Smooth muscle cell (in vitro differentiated cells): ENCODE data around the gene SAMD11. TPM values are rescaled to one million over a fixed set of nuclear protein-coding genes. Genes with fewer than 3 reads are reported as not detected.

ENCODE experiments used
- DNase-seq: peaks from one replicate; lab custom pipeline; 2025; ENCODE audit not compliant: unreplicated experiment; lab: John Stamatoyannopoulos, UW
- H2AFZ ChIP-seq: fragments of 200-600 bp; sonication (generic); 2 replicates; pipeline ENCODE4 v1.6.0; 2016; ENCODE audit warnings: antibody characterized with exemption, low read depth, mild to moderate bottlenecking
- H3F3A ChIP-seq: fragments of 200-600 bp; sonication (generic); 2 replicates; pipeline ENCODE4 v1.6.0; 2017; ENCODE audit warnings: antibody characterized with exemption, low read depth
- H3K27ac ChIP-seq: fragments of 200-600 bp; sonication (generic); 2 replicates; pipeline ENCODE4 v1.5.1; 2016; ENCODE audit warnings: low read depth, mild to moderate bottlenecking
- H3K27me3 ChIP-seq: fragments of 200-600 bp; sonication (generic); 2 replicates; pipeline ENCODE4 v1.6.1; 2016; ENCODE audit warnings: low read depth, mild to moderate bottlenecking
- H3K36me3 ChIP-seq: fragments of 200-600 bp; sonication (generic); 2 replicates; pipeline ENCODE4 v1.5.1; 2016; ENCODE audit warnings: low read depth
- H3K4me1 ChIP-seq: fragments of 200-600 bp; sonication (generic); 2 replicates; pipeline ENCODE4 v1.5.1; 2016; ENCODE audit warnings: low read depth
- H3K4me2 ChIP-seq: fragments of 200-600 bp; sonication (generic); 2 replicates; pipeline ENCODE4 v1.6.0; 2016; ENCODE audit warnings: mild to moderate bottlenecking
- H3K4me3 ChIP-seq: fragments of 200-600 bp; sonication (generic); 2 replicates; pipeline ENCODE4 v1.5.1; 2016; ENCODE audit warnings: mild to moderate bottlenecking
- H3K79me2 ChIP-seq: fragments of 200-600 bp; sonication (generic); 2 replicates; pipeline ENCODE4 v1.6.0; 2016; ENCODE audit warnings: low read depth, mild to moderate bottlenecking
- H3K9ac ChIP-seq: fragments of 200-600 bp; sonication (generic); 2 replicates; pipeline ENCODE4 v1.6.0; 2016; ENCODE audit warnings: low read depth
- H3K9me3 ChIP-seq: fragments of 200-600 bp; sonication (generic); replicated peaks from 2 replicates; pipeline ENCODE4 v1.5.1; 2016; ENCODE audit warnings: low read depth
- H4K20me1 ChIP-seq: fragments of 200-600 bp; sonication (generic); 2 replicates; pipeline ENCODE4 v1.6.0; 2016; ENCODE audit warnings: low read depth
- CTCF ChIP-seq: fragments of 200-600 bp; sonication (generic); IDR thresholded peaks from 2 replicates; pipeline ENCODE4 v1.5.1; 2017; ENCODE audit warnings: borderline replicate concordance, mild to moderate bottlenecking, antibody characterized with exemption; ENCODE audit not compliant: insufficient read depth, poor library complexity, severe bottlenecking
- WGBS: methylation state at CpG from one replicate; pipeline ENCODE4 v1.1.7; 2016; ENCODE audit warnings: low lambda C conversion rate; 5-methylcytosine and 5-hydroxymethylcytosine counted together
- polyA plus RNA-seq: library from polyadenylated mRNA; unstranded; fragments of >200 nt; fragmentation: Nextera tagmentation; extraction: Ambion mirVana; gene quantifications from 2 replicates; pipeline ENCODE4 v1.2.1, GENCODE V29; 2016
- total RNA-seq: library from RNA; depleted of rRNA; stranded (reverse); fragments of >200 nt; gene quantifications from 2 replicates; pipeline ENCODE4 v1.2.3, GENCODE V29; 2014

The SAMD11 gene
- total and polyA plus RNA-seq, 2 experiments from 2014 or later, result 18.0 to 21.1 TPM

- peak; percentile 57 for DNase-seq
- no peak overlapping the region for H3K27ac ChIP-seq
- no peak for TF ChIP-seq CTCF
- no peaks in the 10 kb centered on the region for H3K79me2 ChIP-seq
- H3K4me3 ChIP-seq, result peak overlapping the region; percentile 47
- peaks cover 12% of the 10 kb centered on the region for H3F3A ChIP-seq
- 1% methylated on average over 68 of the region's 86 CpGs for WGBS
- no peaks in the 10 kb centered on the region for H3K27me3 ChIP-seq
- no peaks in the 10 kb centered on the region for H3K9me3 ChIP-seq
- no peak overlapping the region for H3K9ac ChIP-seq
- H2AFZ ChIP-seq, result no peak overlapping the region
- H3K4me2 ChIP-seq, result peak overlapping the region; percentile 89
- H3K4me1 ChIP-seq, result peaks cover 28% of the 10 kb centered on the region
- peaks cover 18% of the 10 kb centered on the region for H4K20me1 ChIP-seq
- H3K36me3 ChIP-seq, result no peaks in the 10 kb centered on the region
These were observed 16.6 kb downstream of the SAMD11 start for GRCh38 chr1:940107-941014.

- no peaks in the 10 kb centered on the region for H3K79me2 ChIP-seq
- H3K9ac ChIP-seq, result no peak overlapping the region
- no peak overlapping the region for H2AFZ ChIP-seq
- TF ChIP-seq CTCF, result no peak
- H3K4me1 ChIP-seq, result peaks cover 21% of the 10 kb centered on the region
- 8% methylated on average over 32 of the region's 36 CpGs for WGBS
- H3K27ac ChIP-seq, result no peak overlapping the region
- H4K20me1 ChIP-seq, result peaks cover 18% of the 10 kb centered on the region
- DNase-seq, result no peak
- peak overlapping the region; percentile 47 for H3K4me3 ChIP-seq
- peak overlapping the region; percentile 89 for H3K4me2 ChIP-seq
- H3K36me3 ChIP-seq, result no peaks in the 10 kb centered on the region
- H3K9me3 ChIP-seq, result no peaks in the 10 kb centered on the region
- no peaks in the 10 kb centered on the region for H3K27me3 ChIP-seq
- peaks cover 12% of the 10 kb centered on the region for H3F3A ChIP-seq
These were observed 17.4 kb downstream of the SAMD11 start for GRCh38 chr1:941015-941587.

GRCh38 chr1:941588-942383 is 18.1 kb downstream of the SAMD11 start:
- Histone ChIP-seq H3K4me2 (peak overlapping the region; percentile 89), H3K9ac (no peak overlapping the region), H3K36me3 (no peaks in the 10 kb centered on the region), H3F3A (peaks cover 12% of the 10 kb centered on the region), H2AFZ (no peak overlapping the region), H3K79me2 (no peaks in the 10 kb centered on the region), H3K27ac (no peak overlapping the region), H3K4me1 (peaks cover 21% of the 10 kb centered on the region), H3K27me3 (no peaks in the 10 kb centered on the region), H3K4me3 (peak overlapping the region; percentile 47), H3K9me3 (no peaks in the 10 kb centered on the region), H4K20me1 (peaks cover 18% of the 10 kb centered on the region)
- no peak for TF ChIP-seq CTCF
- DNase-seq, result peak; percentile 65
- under 1% methylated on average over 33 of the region's 98 CpGs for WGBS
